NCI-H446 (cell line): ENCODE data around the gene SULT1E1.
"Not testable (repeated sequence)": the region's sequence is repeated elsewhere in the genome, so short reads cannot be mapped to it uniquely, and the experiment has no call there.

Experiments
- DNase-seq, 2 experiments: peaks; one replicate each; lab custom pipeline; 2025; lab: John Stamatoyannopoulos, UW

SULT1E1 gene

DNA sequence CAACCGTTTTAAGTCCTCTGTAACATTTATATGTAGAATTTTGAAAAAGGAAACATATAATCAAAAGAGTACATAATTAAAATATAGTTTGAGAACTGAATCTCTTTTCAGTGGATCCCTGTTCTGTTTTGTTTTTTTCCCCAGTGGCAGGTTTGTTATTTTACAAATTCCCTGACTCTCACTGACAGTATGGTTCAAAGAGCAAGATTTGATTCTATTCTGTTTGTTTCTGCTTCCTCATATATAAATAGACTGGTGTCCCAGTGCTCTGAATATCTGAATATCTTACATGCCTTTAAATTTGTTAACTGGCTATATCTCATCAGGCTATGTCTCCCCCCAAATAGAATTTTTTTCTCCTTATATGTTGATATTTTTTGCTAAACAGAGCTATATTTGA is 16.6 kb downstream of the SULT1E1 start:
- DNase-seq = no peak

DNA sequence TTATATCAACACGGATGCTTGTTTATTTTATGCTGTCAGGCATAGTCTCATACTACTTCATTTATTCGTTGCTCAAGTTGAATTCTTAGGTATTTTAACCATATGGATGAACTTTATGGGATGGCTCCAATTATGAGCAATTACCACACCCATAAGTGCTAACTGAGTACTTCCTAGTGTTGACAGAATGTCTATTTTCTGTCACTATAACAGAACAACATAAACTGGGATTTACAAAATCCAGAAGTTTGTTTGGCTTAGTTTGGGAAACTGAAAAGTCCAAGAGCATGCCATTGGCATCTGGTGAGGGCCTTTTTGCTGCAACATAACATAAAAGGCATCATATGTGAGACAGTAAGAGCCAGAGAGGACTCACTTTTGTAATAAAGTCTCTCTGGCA is 21.0 kb downstream of the SULT1E1 start:
- no peak for DNase-seq

DNA sequence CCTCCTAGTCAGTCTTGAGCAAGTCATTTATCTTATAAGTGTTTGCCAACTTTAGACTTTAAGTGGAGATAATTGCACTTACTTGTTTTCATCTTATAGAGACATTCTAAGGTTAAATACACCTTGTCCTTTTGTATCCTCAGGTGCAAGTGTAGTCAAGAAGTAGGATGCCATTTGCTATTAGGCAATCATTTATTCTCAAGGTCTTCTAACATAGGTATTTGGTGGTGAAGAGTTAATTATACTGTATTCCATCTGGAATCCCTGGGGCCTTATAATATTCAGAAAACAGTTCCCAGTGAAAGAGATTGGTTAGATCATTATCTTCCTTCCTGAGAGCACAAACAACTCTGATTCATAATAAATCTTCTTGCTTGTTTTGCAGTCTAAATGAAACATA is 23.7 kb downstream of the SULT1E1 start:
- DNase-seq = no peak

DNA sequence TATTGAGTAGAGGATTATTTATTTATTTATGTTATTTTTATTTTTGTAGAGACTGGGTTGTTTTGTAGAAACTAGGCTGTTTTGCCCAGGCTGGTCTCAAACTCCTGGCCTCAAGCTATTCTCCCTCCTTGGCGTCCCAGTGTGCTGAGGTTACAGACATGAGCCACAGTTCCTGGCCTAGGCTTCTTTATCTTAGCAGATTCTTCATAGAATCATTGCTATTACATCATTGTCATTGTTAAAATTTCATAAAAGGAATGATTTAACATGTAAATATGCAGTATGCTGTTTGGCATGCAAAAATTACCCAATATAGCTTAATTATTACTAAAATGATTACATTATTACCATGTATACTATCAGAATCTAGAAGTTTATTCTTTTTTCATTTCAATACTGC is 24.2 kb downstream of the SULT1E1 start:
- DNase-seq = no peak

DNA sequence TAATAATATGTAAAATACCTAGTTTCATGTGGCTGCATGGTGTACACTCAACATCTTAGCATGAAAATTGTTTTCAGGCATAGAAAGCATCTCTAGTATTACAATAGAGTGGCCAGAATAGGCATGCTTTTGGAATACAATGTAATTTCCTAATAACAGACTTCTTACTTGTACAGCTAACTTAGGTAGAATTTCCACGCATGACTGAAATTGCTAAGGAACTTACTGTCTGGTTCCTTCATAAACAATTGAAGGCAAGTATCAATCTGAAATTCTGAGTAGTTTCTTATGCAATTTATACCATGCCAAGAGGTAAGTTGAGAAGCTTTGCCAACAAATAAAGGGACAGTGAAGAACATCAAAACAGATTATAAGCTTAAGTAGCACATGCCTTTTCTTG is 26.7 kb downstream of the SULT1E1 start:
- no peak for DNase-seq

DNA sequence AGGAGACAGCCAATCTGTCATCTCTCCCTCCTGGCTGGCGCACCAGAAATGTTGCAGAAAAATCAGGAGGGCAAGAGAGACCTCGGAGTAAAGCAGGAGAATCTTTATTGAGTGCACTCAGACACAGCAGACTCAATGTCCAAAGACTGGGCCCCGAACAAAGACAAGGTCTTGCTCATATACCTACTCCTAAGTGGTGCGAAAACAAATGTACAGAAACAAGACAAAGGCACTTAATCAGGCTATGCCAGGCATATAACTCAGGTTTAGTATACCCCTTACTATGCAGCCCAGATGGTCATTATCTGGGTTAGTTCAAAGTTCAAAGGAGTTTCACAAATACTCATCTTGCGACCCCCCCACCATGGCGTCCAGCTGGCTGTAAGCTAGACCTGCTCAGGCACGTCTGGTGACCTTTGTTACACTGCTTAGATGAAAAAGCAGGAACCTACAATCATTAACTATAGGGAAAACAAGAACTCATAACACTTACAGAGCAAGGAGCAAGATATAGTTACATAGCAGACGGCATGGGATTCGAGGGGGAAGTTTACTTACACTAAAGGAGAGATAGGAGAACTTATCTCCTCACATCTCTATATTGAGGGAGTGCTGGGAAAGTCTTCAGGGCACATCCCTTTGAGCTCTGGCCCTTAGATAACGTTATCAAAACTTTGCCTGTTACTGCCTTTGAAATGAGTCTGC is 27.5 kb downstream of the SULT1E1 start:
- no peak for DNase-seq

DNA sequence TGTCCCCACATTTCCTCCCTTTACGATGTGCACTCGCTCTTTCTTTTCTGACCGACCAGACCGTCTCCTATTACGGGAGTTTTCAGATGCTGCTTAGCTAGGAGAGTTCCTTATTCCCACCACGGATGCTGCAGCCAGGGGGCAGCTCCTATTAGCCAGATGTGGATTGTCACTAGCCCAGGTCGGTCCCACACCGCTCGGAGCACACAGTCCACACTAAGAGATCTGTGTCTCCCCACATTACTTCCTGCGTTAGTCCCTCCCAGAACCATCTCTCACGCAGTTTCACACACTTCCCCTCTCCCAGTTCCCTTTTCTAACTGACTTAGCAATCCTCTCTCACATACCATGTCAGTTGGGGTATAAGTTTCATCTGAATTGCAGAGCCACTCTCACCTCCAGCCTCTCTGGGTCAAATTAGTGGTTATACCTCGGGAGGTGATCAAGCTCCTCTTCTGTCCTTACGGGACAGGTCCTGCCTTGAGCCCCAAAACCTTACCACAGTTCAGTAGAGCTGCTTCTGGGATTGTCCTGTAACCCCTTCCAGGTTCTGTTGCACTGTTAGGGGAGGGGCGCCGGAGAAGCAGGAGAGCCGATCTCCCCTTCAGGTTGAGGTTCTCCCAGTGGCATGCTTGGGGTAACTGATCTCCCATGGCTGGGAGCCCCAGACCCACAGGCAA is 28.2 kb downstream of the SULT1E1 start:
- no peak for DNase-seq

DNA sequence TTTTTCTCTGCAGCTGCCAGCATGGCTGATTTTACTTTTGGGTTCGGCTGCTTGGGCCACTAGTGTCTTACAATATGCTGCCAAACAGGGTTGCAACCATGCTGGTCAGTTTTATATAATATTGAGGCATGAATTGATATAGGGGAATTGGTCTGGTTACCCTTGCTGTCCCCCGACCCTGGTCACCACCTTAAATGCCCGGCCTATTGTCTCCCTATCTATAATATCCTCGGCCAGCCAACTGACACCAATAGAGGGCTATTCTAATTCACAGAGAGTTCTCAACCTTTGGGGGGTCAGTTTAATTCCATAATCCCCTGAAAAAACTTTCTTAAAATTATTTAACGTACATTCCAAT is 28.7 kb downstream of the SULT1E1 start:
- DNase-seq = no peak

DNA sequence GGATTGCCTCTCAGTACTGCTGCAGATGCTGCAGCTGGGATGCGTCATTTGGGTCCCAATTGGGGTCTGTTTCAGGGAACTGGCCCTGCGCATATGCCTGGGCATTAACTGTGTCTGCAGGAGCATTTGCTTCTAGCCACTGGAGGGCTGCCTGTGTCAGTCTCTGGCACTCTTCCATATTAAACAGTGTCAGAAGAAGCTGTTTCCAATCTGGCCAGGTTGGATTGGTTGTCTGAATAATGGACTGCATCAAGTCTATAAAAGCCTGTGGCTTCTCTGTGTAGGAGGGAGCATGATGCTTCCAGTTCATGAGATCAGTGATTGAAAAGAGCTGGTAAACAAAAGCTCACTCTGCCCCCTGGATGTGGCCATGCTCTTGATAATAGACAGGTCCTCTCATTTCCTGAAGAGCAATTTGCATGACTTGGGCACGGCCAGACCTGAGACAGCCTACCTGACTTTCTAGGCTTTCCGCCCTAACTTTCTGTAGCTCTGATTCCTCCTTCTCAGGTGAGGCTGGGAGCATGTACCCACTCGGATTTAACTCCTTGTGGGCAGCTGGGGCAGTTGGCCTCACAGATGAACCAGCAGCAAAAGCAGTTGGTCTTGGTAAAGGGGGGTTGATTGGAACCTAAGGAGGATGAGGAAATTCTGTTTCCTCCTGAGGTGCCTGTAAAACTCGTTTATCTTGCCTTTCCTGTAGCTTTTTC is 29.2 kb downstream of the SULT1E1 start:
- peak in 1 of 2 experiments; percentile 1 for DNase-seq

DNA sequence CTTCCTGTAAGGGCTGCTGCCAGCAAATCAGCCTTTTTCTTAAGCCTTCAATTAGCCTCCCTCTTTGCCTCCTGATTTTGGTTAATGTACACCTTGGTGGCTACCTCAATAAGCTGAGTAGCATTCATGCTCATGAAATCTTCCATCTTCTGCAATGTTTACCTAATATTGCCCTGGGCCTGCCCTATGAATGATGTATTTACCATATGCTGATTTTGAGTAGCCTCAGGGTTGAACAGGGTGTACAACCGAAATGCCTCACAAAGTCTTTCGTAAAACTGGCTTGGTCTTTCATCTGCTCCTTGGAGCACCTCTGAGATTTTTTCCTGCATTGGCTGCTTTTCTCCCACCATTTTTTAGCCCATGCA is 29.8 kb downstream of the SULT1E1 start:
- no peak for DNase-seq

DNA sequence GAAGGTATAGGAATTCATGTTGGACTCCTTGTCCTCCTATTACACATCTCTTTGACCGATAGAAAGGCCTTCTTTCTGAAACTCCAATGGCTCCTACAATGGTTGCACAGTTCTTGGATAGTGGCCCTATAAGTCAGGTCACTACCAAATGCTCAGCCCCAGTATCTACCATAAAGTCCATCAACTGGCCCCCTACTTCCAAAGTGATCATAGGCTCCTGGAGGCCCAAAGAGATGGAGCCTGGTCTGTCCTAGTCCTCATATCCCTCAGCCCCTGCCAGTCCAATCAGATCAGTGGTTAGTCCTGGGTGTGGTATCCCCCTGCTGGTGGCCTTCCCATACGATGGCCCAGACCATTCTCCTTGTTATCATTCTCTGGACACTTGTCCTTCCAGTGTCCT is 30.3 kb downstream of the SULT1E1 start:
- no peak for DNase-seq

DNA sequence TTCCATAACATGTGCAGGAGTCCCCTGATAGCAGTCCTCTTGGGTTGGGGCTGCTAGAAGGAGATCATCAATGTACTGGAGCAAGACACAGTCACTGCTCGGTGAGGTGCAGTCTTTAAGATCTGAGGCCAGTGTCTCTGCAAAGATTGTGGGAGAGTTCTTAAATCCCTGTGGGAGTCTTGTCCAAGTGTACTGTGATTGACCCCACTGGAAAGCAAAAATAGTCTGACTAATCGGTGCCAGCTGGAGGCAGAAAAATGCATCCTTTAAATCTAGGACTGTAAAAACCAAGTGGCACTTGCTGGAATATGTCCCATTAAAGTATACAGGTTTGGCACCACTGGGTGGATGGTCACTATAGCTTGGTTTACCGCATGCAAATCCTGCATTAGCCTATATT is 31.1 kb downstream of the SULT1E1 start:
- DNase-seq = no peak

DNA sequence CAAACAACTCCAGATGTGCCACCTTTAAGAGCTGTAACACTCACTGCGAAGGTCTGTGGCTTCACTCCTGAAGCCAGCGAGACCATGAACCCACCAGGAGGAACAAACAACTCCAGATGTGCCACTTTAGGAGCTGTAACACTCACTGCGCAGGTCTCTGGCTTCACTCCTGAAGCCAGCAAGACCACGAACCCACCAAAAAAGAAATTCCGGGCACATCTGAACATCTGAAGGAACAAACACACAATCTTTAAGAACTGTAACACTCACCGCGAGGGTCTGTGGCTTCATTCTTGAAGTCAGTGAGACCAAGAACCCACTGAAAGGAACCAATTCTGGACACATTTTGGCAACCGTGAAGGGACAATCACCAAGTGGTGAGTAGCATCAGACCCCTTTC is 34.9 kb downstream of the SULT1E1 start:
- DNase-seq = not testable (repeated sequence)

DNA sequence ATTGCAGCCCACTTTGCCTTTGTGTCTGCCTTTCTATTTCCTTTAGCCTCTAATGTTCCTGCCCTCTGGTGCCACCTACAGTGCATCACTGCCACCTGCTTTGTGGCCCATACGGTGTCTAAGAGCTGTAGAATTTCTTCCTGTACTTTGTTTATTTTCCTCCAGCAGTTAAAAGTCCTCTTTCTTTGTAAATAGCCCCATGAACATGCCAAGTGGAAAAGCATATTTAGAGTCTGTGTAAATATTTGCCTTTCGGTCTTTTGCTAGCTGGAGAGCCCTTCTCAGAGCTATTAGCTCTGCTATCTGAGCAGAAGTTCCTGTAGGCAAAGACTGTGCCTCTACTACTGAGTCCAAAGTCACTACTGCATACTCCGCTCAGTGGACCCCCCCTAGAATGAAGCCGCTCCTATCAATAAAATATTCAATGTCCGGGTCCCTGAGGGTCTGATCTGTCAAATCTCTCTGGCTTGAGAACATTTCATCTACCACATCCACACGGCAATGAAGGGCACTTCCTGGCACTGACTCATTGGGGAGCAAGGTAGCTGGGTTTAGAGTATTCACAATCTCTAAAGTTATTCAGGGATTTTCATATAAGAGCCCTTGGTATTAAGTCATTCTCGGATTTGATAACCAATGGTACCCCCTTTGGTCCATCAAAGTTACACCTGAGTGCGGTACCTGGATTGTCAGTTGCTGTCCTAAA is 36.3 kb downstream of the SULT1E1 start:
- DNase-seq = no peak

DNA sequence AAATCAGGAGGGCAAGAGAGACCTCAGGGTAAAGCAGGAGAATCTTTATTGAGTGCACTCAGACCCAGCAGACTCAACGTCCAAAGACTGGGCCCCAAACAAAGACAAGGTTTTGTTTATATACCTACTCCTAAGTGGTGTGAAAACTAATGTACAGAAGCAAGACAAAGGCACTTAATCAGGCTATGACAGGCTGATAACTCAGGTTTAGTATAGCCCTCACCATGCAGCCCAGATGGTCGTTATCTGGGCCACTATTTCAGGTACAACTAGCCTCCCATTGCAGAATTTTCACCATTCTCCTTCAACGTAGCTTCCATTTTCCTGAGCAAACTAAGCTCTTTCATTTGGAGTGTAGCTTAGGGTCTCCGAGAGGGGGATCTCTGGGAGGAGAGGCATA is 36.9 kb downstream of the SULT1E1 start:
- no peak for DNase-seq

DNA sequence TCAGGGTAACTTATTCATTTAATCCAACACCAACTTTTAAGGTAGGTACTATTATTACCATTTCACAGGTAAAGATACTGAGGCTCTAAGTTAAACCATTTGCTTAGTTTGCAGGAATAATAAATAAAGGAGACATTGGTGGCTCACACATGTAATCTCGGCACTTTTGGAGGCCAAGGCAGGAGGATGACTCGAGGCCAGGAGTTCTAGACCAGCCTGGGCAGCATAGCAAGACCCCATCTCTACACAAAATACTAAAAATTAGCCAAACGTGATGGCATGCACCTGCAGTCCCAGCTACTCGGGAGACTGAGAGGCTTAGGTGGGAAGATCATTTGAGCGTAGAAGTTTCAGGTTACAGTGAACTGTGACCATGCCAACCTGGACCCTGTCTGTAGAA is 37.7 kb downstream of the SULT1E1 start:
- DNase-seq = no peak

DNA sequence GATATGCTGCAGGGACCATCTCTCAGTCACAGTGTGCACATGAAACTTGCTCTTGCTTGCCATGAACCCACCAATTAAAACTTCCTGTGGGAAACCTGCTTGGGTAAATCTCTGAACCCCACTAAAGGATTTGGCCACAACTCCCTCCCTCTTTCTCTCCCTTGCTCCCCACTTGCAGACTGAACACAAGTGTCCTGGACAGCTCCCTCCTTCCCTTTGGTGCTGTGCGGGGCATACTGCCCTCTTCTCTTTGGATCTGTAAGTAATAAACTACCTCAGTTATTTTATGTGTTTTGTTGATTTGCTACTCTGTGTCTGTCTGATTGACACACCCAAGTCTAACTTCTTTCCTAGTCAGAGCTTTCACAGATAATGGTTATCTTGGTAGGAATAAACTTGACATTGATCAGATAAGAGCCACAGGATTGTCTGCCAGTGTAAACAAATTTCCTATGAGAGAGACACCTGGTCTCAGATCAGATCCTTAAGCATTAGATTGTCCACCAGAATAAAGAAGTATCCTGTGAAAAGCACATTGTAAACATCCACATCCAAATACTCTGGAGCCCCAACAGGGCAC is 41.8 kb downstream of the SULT1E1 start:
- DNase-seq = no peak

DNA sequence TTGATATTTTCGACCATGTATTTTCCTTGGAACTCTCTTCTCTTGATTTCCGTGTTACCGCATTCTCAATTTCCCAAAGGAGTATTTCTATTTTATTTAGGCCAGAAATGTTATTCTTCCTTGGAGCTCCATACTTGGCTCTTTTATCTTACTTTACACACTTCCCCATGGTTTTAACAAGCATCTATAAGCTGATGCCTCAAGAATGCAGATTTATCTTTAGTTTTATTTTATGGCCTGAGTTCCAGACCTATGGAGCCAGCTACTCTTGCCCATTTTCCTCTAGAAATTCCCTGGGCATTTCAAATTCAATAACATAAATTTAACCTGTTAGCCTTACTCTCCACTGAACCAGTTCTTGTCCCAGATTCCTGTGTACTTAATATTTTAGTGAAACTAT is 43.7 kb downstream of the SULT1E1 start:
- no peak for DNase-seq

DNA sequence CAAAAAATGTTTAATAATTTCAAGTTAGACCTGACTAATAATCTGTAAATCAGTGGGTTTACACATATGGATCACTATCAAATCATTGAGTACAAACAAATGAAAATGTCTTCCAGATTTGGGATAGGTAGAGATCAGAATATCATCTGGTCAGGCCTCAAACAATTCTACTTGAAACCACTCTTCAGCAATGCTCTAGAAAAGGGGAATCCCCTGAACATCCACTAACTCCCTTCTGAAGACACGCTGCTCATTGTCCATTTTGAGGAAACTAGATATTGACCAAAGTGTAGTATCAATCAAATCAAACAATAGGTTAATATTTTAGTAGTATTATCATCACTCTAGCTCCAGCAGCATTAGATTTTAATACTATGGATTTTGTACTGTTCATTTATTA is 46.3 kb downstream of the SULT1E1 start:
- no peak for DNase-seq

DNA sequence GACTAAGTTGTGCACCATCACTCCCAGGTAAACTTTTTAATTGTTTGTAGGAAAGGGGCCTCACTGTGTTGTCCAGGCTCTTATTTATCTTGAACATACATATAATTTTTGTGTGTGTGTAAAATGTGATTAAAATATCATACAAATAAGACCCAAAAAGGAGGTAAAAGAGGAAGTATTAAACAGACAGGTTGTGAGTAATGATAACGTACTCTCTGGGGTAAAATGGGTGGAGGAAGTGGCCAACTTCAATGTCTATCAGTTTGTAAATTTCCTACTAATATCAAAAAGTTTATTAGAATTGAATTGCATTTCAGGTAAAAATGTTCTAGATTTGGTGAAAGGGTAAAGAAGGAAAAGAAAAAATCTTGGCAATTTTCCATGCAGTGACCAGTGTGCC is 48.8 kb downstream of the SULT1E1 start:
- no peak for DNase-seq

DNA sequence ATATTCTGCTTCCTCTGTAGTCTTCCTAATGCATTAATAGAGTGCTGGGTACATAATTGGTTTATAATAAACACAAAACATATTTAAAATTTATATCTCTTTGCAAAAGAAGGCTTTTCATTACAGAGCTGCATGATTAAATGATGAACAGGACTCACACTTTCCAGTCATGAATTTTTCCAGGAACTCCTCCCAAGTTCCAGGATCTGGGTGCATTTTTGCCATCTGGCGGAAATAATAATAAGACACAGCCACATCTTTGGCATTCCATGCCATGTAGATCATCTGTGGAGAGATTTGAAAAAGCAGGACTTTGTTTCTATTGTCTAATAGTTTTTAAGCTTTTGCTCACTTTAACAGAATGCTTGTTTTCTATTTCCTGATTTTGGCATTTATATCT is 59.3 kb downstream of the SULT1E1 start:
- no peak for DNase-seq

DNA sequence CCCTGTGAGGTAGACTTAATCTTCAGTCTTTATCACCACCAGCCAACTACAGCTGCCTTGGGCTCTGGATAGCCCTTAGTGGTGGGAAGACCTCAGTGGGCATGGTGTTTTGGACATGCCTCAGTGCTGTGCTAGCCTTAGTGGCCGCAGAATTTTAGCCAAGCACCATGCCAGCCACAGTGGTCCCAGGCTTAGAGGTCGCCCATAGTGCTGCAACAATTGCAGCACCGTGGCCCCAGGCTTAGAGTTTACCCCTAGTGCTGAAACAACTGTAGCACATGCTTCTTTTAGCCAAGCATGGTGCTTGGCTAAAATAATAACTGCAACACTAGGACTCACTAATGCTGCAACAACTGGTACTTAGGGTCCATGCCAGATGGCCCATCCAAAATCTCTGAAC is 60.6 kb downstream of the SULT1E1 start:
- no peak for DNase-seq

DNA sequence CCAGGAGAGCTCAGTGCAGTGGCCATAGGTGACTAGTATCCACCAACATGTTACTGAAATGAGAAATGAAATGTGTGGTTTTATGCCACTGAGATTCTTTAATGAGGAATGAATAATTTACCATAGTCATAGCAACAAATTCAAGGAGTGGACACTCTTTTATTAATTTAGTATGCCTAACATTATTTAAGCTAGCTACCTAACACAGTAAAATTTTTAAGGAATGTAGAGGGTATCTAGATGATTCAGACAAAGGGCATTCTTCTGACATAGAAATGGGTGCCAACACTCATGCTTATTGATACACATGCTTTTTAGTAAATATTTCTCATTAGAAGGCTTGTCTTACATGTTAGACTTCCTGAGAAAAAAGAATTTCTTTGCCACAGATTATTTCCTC is 66.2 kb downstream of the SULT1E1 start:
- DNase-seq = no peak
